NCI-H128 (cell line): Measurements from ENCODE around the gene CFAP74.
"Not testable (repeated sequence)": the region's sequence is repeated elsewhere in the genome, so short reads cannot be mapped to it uniquely, and the experiment has no call there.

Source experiments
- DNase-seq: peaks from one replicate; lab custom pipeline; 2025; ENCODE audit not compliant: unreplicated experiment; lab: John Stamatoyannopoulos, UW

Gene CFAP74

DNA sequence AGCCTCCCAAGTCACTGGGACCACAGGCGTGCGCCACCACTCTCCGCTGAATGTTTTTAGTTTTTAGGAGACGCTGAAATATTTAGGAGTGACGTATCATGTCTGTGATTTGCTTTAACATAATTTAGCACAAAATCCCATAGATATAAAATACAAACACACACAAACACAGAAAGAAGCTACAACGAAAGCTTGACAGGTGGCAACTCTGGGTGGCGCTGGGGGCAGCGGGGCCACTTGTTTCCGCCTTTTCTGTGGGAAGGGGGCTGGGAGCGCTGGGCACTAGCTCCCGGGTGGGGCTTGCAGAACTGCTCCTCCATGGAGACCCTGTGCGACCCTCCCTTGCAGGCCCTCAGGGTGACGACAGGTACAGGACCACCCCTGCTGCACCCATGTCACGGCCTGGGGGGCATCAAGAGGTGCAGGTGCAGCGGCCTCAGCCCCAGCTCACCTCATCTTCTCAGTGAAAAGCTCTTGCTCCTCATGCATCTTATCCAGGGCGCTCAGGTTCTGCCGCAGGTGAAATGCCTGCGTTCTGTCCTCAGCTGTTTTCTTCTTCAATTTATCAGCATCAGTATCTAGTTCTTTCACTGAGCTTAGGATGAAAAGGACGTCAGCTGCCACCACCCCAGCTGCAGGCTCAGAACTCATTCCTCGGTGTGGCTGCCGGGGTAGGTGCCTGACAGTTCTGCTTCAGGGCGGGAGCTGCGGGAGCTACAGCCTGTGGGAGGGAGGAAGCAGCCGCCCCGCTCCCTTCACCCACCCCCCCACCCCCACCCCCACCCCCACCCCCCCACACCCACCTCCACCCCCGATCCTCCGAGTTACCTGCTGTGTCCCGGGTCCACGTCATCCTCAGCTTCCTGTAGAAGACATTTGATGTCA is 15.3 kb downstream of the CFAP74 start:
- no peak for DNase-seq

DNA sequence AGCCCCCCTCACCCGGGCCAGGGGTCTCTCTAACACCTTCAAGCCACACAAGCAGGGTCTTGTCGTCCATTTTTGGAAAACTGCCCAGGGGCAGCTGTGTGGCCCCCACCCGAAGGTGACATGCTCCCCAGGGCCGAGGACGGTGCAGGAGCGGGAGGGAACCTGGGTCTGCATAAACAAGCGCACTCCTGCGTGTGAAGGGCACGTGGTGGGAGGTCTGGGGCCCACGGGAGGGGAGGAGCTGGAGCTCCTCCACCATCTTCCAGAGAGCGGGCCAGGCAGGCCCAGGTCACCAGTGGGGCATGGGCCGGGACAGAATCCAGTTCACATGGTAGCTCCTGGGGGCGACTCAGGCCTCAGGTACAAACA is 16.5 kb downstream of the CFAP74 start:
- no peak for DNase-seq

GRCh38 chr1:1986451-1987141 is 17.0 kb downstream of the CFAP74 start:
- no peak for DNase-seq

DNA sequence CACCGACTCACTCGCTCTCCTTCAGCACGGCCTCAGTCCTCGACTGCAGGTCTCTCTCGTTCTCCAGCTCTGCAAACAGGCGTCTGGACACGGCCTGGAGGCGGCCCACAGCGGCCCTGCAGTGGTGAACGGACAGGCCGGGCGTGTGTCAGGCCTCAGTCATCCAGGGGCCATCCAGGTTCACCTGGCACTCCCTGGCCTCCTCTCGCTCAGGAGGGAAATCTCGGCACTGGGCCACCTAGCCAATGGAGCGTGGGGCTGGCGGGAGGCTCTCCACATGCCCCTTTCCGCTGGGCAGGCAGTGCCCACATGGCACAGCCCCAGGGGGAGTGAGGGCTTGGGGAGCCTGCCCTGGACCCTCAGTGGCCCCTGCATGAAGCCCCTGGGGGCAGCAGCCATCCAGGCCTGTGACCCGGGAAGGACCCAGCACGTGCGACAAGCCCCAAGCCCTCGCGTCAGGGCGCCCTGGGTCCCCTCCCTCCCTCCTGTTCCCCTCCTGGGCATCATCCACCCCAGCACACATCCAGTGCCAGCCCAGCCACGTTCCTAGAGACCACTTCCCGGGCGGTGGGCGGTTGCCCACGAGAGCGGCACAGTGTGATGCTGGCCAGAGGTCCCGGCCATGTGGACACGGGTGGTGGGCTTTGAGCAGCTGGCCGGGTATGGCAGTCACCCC is 18.1 kb downstream of the CFAP74 start:
- DNase-seq = no peak

GRCh38 chr1:1984560-1985070 is 19.0 kb downstream of the CFAP74 start:
- DNase-seq = no peak

DNA sequence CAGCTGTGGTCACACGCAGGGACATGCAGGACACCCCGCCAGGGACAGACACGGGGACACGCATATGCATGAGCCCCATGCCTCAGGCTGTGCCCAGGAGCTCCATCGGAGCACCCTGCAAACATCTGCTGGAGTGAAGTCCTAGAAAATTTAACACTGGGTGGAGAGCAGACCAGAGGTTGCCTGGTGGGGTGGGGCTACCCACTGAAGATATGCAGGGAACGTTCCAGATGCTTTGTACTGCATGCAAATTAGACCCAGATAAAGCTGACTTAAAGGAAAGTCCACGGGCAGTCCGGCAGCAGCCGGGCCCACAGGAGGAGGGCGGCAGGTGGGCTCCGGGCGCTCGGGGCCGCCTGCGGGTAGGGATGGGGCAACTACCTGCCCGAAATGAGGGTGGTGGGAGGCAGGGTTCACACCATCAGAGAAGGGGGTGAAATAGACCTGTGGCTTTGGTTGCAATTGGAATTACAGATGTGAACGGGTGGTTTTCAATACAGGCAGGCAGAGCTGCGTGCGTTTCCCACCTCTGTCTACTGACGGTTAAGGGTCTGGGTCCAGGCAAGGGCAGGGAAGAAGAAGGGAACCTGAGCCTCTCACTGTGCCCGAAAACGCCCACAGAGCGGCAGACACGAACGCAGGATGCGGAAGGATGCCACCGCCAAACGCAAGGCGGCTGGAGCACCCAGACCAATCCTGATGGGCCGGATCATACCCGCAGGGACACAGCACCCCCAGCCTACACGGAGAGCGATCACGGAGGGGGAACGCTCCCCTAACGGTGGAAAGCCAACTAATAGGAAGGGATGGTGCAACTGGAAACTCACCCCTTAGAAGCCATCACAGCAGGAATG is 21.0 kb downstream of the CFAP74 start:
- DNase-seq = no peak

GRCh38 chr1:1981631-1982327 is 21.8 kb downstream of the CFAP74 start:
- DNase-seq = not testable (repeated sequence)

- DNase-seq = no peak
Measured at GRCh38 chr1:1981142-1981500, 22.5 kb downstream of the CFAP74 start.

- no peak for DNase-seq
Measured at GRCh38 chr1:1980467-1981141, 23.0 kb downstream of the CFAP74 start.

- no peak for DNase-seq
Measured at GRCh38 chr1:1979482-1980165, 24.0 kb downstream of the CFAP74 start.

GRCh38 chr1:1978690-1979481 is 24.7 kb downstream of the CFAP74 start:
- not testable (repeated sequence) for DNase-seq

DNA sequence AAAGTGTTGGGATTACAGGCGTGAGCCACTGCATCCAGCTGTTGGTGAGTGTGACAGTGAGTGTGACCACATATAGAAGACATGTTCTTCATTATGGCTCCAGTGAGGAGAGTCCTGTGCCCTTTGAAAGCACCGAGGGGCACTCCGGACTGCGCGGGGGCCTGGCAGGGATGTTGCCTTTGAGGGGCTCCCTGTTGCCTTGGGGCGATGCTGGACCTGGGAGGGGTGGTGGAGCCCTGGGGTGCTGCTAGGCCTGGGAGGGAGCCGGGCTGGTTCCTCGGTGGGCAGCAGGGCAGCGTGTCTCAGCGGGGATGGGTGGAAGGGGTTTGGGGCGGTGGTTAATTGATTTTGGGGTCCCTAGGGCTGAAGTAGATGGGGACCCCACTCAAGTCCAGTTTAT is 25.5 kb downstream of the CFAP74 start:
- no peak for DNase-seq

DNA sequence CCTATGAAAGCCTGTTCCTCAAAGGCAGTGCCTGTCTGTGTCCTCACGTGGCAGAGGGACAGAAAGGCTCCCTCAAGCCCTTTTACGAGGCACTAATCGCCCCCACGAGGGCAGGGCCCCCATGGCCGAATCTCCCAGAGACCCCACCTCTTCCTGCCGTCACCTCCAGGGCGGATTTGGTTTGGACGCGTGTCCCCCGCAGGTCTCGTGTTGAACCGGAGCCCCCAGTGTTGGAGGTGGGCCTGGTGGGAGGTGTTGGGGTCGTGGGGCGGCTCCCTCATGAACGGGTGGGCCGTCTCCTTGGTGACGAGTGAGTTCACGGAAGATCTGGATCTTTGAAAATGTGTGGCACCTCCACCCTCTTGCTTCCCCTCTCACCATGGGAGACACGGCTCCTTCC is 27.6 kb downstream of the CFAP74 start:
- DNase-seq = no peak

- no peak for DNase-seq
Measured at GRCh38 chr1:1975535-1975934, 28.1 kb downstream of the CFAP74 start.

DNA sequence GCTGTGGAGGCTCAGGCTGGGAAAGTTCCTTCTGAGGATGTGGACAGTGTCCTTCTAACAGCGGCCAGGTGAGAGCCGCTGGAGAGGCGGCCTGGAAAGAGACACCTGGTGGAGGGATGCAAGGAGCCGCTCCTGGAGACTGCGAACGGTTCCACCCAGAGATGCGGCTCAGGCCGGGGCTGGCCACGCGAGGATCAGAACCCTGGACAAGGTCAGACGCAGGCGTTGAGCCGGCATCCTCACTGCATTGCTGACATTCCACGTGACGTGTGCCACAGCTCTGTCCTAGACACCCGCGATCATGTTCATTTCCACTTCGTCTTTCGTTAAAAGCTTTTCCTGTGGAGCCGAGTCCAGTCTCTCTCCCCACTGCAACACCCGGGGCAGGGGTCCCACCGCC is 28.8 kb downstream of the CFAP74 start:
- DNase-seq = no peak

- DNase-seq = no peak
Measured at GRCh38 chr1:1973716-1974642, 29.6 kb downstream of the CFAP74 start.
